GM21717 (cell line): ENCODE measurements around the gene FLT4.

ENCODE experiments used
- ATAC-seq: cut with Tn5 transposase; IDR thresholded peaks from one replicate; pipeline ENCODE4 v1.9.1; 2021; ENCODE audit warnings: mild to moderate bottlenecking, moderate library complexity; ENCODE audit not compliant: unreplicated experiment

The FLT4 gene

GRCh38 chr5:180643191-180643851 lies 6.1 kb downstream of the FLT4 start:
- ATAC-seq: no peak

GRCh38 chr5:180642779-180643178 lies 6.6 kb downstream of the FLT4 start:
- ATAC-seq: no peak

GRCh38 chr5:180642181-180642775 lies 7.1 kb downstream of the FLT4 start:
- ATAC-seq: no peak

DNA sequence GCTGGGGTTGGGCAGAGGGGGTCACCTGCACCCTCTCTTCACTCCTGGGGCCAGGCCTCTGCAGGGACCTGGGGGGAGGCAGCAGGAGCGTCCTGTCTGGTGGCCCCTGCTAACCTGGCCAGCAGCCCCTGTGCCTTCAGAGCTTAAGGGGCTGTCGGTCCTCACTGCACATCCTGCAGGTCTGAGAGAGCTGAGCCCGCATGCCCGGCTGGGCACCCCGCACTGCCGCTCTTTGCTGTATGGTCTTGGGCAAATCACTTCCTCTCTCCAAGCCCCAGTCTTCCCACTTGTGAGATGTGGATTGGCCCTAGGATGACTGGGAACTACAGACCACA lies 7.9 kb downstream of the FLT4 start:
- ATAC-seq: no peak

DNA sequence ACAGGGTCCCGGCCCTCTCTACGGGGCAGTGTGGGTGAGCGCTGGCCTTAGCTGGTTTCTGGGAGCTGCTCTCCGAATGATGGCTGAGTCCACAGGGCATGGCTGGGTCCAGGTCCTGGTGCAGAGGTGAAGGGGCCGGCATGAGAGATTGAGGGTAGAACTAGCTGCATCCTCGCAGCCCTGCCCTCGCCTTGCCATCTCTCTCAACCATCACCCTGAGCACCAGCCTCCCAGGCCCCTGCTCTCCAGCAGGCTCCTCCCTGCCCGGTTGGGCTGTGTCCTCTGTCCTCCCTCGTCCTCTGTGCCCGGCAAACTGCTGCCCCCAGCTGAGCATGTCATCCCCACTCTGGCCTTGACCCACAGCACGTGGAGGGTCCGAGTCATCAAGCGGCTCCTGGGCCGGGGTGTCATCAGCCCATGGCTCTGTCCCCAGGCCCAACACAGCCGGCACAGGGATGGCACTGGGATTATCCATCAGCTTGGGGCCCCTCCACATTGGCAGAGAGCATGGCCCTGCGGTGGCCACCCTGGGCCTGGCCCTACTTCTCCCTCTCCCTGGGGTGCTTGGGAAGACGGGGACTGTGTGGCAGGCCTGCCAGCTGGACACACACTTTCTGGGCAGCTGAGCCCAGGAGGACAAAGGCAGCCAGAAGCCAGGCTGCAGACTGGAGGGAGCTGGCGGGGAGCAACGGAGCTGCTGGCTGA lies 8.4 kb downstream of the FLT4 start:
- ATAC-seq: no peak

GRCh38 chr5:180640611-180640860 lies 8.9 kb downstream of the FLT4 start:
- ATAC-seq: no peak

DNA sequence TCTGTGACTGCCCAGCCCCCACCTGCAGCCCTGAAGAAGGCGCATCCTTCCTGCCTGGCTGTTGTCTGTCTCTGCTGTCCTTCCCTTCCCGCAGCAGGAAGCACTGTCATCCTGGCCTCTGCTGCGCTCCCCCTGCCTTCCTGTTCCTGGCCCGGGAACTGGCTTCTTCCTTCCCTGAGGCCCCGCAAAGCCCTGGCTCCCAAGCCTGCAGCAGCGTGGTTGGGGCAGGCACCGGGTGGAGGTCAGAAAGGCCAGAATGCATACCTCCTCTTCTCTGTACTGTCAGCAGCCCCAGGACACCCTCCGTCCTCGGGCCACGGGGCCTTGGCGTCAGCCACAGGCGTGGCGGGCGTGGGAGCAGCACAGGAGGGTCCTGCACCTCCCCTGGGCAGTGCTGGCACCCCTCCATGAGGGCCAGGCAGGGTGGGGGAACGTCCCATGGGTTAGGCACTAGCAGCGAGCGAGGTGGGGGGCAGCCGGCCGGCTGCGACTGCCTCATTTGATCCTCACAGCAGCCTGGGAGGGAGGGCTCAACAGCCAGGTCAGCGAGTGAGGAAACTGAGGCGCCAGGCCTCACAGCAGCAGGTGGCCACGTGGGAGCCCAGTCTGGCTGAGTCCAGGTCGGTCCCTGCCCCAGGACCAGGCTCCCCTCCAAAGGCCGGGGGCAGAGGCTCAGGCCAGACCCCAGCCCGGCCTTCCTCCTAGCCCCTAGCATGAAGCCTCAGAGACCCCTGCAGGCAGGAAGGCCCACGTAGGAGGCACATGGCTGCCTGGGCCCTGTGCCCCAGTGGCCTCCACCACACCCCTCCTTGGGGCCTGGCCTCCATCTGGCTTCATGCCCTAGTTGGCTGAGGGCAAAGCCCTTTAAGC lies 9.4 kb downstream of the FLT4 start:
- ATAC-seq: no peak

- no peak for ATAC-seq
Measured at GRCh38 chr5:180639287-180639686, 10.1 kb downstream of the FLT4 start.

DNA sequence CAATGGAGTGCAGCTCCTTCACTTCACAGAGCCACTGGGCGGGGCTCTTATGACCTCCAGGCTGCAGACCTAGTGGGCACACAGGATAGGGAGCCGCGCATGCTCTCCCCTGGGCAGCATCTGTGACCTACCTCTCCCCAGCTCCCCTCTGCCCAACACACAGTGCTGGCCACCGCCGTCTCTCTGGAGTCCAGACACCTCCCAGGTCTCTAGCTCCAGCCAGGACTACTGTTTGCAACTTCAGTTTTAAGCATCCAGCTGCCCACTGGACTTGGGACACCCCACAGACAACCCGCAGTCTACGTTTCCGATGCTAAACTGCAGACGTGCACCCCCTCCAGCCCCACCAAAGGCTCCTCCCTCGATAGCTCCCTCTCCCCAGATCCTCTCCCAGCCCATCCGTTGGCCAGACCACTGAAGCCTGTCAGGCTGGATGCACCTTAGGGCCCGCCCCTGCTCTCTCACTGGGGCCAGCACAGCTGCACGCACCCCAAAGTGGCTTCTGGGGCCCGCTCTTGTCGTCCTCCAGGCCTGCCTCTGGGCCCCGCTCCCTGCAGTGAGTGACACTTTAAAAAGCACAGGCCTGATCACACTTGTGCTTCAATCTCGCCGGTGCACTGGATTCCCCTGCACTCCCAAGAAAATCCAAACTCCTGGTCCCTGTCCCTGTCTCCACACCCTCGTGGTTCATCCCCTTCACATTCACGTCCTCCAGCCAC lies 11.3 kb downstream of the FLT4 start:
- no peak for ATAC-seq

GRCh38 chr5:180636403-180637075 lies 12.9 kb downstream of the FLT4 start:
- no peak for ATAC-seq

DNA sequence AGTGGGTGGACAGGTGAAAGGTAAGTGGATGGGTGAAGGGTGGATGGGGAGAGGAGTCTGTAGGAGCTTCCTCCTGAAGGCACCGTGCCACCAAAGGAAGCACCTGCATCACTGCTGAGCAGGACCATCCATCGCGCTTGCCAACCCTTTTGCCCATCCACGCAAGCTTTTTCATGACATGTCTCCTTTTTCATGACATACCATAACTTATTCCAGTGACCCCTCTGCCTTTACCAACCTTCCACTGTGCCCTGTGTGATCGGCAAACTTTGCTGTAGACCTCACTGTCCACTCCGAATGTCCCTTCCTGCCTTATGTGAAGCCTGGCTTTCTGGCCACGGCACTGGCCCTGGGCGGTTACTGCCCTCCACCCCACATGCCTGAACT lies 13.4 kb downstream of the FLT4 start:
- no peak for ATAC-seq

GRCh38 chr5:180633283-180634177 lies 15.9 kb downstream of the FLT4 start:
- ATAC-seq: no peak

GRCh38 chr5:180632768-180633167 lies 16.6 kb downstream of the FLT4 start:
- ATAC-seq: no peak

DNA sequence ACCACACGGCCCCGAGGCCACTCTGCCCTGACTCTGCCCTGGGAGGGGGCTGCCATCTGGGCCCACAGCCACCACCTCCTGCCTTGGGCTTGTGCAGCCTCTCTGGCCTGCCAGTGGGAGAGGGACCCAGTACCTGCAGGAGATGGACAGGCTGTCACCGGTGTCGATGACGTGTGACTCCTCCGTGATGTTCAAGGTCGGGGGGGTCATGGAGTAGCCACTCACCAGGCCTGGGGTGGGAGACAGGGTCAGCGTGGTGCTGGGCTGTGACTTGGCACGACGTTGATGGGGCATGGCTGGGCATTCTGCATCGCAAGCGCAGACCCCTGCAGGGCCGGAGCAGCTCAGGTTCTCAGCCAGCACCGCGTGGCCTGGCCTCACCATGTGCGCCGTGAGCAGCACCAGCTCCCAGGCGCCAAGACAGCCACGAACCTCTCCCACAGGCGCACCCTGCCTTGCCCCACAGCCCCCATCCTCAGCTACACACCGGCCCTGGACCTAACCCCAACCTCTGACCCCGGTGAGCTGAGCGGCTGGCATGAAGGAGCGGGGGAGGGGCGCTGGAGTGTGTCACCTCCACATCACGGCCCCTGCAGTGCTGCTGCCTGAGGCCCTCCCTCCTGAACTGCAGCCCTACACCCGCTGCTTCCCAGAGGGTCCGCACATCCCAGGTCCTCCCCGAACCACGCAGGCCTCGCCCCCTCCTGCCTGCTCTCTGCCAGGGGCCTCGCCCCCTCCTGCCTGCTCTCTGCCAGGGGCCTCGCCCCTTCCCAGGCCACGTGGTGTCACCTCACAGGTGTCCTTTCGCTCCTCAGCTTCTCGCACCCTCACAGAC lies 17.6 kb downstream of the FLT4 start:
- no peak for ATAC-seq

GRCh38 chr5:180630426-180630825 lies 19.0 kb downstream of the FLT4 start:
- no peak for ATAC-seq

GRCh38 chr5:180629831-180630382 lies 19.5 kb downstream of the FLT4 start:
- ATAC-seq: no peak

- ATAC-seq: no peak
Measured at GRCh38 chr5:180628827-180629750, 20.3 kb downstream of the FLT4 start.
